NK-92 treated with Interleukin-12 subunit alpha and Interleukin-12 subunit beta, amount 100 ng/mL, for 24 hours (cell line): ENCODE results near the gene PABPC3.

Source experiments
- DNase-seq: peaks from one replicate; lab custom pipeline; 2025; lab: John Stamatoyannopoulos, UW

The PABPC3 gene

GRCh38 chr13:25095851-25096453, at the start of gene PABPC3:
PABPC3 (plus strand) TSS chr13:25096136; CDS start chr13:25096199, 63 bp downstream.
- no peak for DNase-seq

GRCh38 chr13:25046274-25046984, 49.5 kb upstream of the PABPC3 start:
- DNase-seq: no peak

- no peak for DNase-seq
Observed at GRCh38 chr13:25046985-25047511, 48.9 kb upstream of the PABPC3 start.

GRCh38 chr13:25051065-25051464, 44.9 kb upstream of the PABPC3 start:
- DNase-seq: no peak

GRCh38 chr13:25059166-25059565, 36.8 kb upstream of the PABPC3 start:
- no peak for DNase-seq

GRCh38 chr13:25059958-25060357, 36.0 kb upstream of the PABPC3 start:
- DNase-seq: no peak

- no peak for DNase-seq
Observed at GRCh38 chr13:25062479-25062878, 33.5 kb upstream of the PABPC3 start.

GRCh38 chr13:25064396-25064795, 31.5 kb upstream of the PABPC3 start:
- no peak for DNase-seq

GRCh38 chr13:25065974-25066770, 29.8 kb upstream of the PABPC3 start:
- DNase-seq: no peak

- DNase-seq: no peak
Observed at GRCh38 chr13:25067064-25067463, 28.9 kb upstream of the PABPC3 start.

GRCh38 chr13:25068810-25069209, 27.1 kb upstream of the PABPC3 start:
- DNase-seq: no peak

GRCh38 chr13:25069236-25069635, 26.7 kb upstream of the PABPC3 start:
- no peak for DNase-seq

- DNase-seq: no peak
Observed at GRCh38 chr13:25069911-25070310, 26.0 kb upstream of the PABPC3 start.

GRCh38 chr13:25080773-25081172, 15.2 kb upstream of the PABPC3 start:
- no peak for DNase-seq

- DNase-seq: no peak
Observed at GRCh38 chr13:25084096-25084495, 11.8 kb upstream of the PABPC3 start.

- DNase-seq: no peak
Observed at GRCh38 chr13:25085125-25085742, 10.7 kb upstream of the PABPC3 start.

- no peak for DNase-seq
Observed at GRCh38 chr13:25088562-25089221, 7.2 kb upstream of the PABPC3 start.

- DNase-seq: no peak
Observed at GRCh38 chr13:25097426-25097825, 1.5 kb downstream of the PABPC3 start.

- DNase-seq: no peak
Observed at GRCh38 chr13:25103711-25104110, 7.8 kb downstream of the PABPC3 start.

- no peak for DNase-seq
Observed at GRCh38 chr13:25109341-25109740, 13.4 kb downstream of the PABPC3 start.

- no peak for DNase-seq
Observed at GRCh38 chr13:25110956-25111584, 15.1 kb downstream of the PABPC3 start.
